Uterus (tissue), 4 donors: ENCODE results near the gene GSK3B. TPM values are rescaled to one million over a fixed set of nuclear protein-coding genes. Genes with fewer than 3 reads are reported as not detected.
"Not testable (repeated sequence)": the region's sequence is repeated elsewhere in the genome, so short reads cannot be mapped to it uniquely, and the experiment has no call there.

Source experiments
- DNase-seq, 2 donors: peaks; one replicate each; pipeline ENCODE4 v3.0.0-alpha.2; 2019 to 2020
- H3K27ac ChIP-seq, 2 donors: fragments of 200-600 bp; sonication (generic); 1 replicate in 1 of 2; 2 replicates in 1 of 2; pipeline ENCODE4 v1.5.1; 2016 to 2018
- H3K27me3 ChIP-seq, 2 donors: fragments of 200-600 bp; sonication (generic); one replicate each; pipeline ENCODE4 v1.5.1; 2018 to 2019; ENCODE audit warnings: control low read depth in 1 of 2
- H3K36me3 ChIP-seq, 2 donors: fragments of 200-600 bp; sonication (generic); one replicate each; pipeline ENCODE4 v1.5.1; 2019; ENCODE audit warnings: control low read depth in 1 of 2
- H3K4me1 ChIP-seq, 2 donors: fragments of 200-600 bp; sonication (generic); one replicate each; pipeline ENCODE4 v1.5.1; 2018 to 2019; ENCODE audit warnings: control low read depth in 1 of 2
- H3K4me3 ChIP-seq, 2 donors: fragments of 200-600 bp; sonication (generic); 1 replicate in 1 of 2; 2 replicates in 1 of 2; pipeline ENCODE4 v1.5.1; 2018 to 2019; ENCODE audit warnings: mild to moderate bottlenecking in 1 of 2
- H3K9me3 ChIP-seq, 2 donors: fragments of 200-600 bp; sonication (generic); one replicate each; pipeline ENCODE4 v1.5.1; 2019; ENCODE audit warnings: control low read depth in 1 of 2
- POLR2A ChIP-seq, 2 donors: fragments of 450-650 bp; IDR thresholded peaks; one replicate each; pipeline ENCODE4 v1.6.1; 2016; ENCODE audit warnings: antibody characterized with exemption in 2 of 2, mild to moderate bottlenecking in 1 of 2, moderate library complexity in 1 of 2
- intact Hi-C: fragments of 100-400 bp; cut with DNase I; formaldehyde crosslinking; loops from one replicate; pipeline ENCODE4 v1.15.1; 2023; ENCODE audit warnings: low total_unique reads
- total RNA-seq, 4 donors: library from RNA; depleted of rRNA in 3 of 4; stranded (reverse); fragments of >200 nt in 3 of 4; gene quantifications; one replicate each; pipeline versions ENCODE4 v1.1.0 to v1.2.4, GENCODE V29; 2014 to 2023
- TF ChIP-seq, protein P1 (sequence below), 4 experiments: fragments of 200-600 bp in 2 of 4; fragments of 450-650 bp in 2 of 4; sonication (generic) in 2 of 4; IDR thresholded peaks; one replicate each; pipeline ENCODE4 v1.5.1; 2016 to 2019; ENCODE audit warnings: antibody characterized with exemption in 4 of 4, mild to moderate bottlenecking in 2 of 4, moderate library complexity in 1 of 4
- donor health status: DM: yes; HTN: yes; CAD: no.

The GSK3B gene
- total RNA-seq, 4 donors from 2014 or later: 13.5 to 53.8 (median 31.3) TPM

DNA sequence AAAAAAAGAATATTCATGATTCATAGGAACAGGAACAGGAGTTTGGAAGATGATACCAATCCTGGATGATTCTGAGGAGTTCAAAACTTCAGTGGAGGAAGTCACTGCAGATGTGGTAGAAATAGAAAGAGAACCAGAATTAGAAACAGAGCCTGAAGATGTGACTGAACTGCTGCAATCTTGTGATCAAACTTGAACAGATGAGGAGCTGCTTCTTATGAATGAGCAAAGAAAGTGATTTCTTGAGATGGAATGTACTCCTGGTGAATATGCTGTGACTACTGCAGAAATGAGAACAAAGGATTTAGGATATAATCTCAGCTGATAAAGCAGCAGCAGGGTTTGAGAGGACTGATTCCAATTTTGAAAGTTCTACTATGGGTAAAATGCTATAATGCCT, 72.7 kb downstream of the GSK3B start:
- peaks cover 0 to 4% of the 10 kb centered on the region in 2 donors for H3K4me1 ChIP-seq
- H3K27me3 ChIP-seq: no peaks in the 10 kb centered on the region
- no peaks in the 10 kb centered on the region for H3K36me3 ChIP-seq
- no peaks in the 10 kb centered on the region for H3K9me3 ChIP-seq
- DNase-seq: no peak
- H3K27ac ChIP-seq: no peak overlapping the region
- TF ChIP-seq, protein P1, sequence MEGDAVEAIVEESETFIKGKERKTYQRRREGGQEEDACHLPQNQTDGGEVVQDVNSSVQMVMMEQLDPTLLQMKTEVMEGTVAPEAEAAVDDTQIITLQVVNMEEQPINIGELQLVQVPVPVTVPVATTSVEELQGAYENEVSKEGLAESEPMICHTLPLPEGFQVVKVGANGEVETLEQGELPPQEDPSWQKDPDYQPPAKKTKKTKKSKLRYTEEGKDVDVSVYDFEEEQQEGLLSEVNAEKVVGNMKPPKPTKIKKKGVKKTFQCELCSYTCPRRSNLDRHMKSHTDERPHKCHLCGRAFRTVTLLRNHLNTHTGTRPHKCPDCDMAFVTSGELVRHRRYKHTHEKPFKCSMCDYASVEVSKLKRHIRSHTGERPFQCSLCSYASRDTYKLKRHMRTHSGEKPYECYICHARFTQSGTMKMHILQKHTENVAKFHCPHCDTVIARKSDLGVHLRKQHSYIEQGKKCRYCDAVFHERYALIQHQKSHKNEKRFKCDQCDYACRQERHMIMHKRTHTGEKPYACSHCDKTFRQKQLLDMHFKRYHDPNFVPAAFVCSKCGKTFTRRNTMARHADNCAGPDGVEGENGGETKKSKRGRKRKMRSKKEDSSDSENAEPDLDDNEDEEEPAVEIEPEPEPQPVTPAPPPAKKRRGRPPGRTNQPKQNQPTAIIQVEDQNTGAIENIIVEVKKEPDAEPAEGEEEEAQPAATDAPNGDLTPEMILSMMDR (IDR thresholded peaks at IDR 0.05): no peak
- no peak for TF ChIP-seq POLR2A (IDR thresholded peaks at IDR 0.05)
- intact Hi-C loops: no loop called here
- H3K4me3 ChIP-seq: no peak overlapping the region

DNA sequence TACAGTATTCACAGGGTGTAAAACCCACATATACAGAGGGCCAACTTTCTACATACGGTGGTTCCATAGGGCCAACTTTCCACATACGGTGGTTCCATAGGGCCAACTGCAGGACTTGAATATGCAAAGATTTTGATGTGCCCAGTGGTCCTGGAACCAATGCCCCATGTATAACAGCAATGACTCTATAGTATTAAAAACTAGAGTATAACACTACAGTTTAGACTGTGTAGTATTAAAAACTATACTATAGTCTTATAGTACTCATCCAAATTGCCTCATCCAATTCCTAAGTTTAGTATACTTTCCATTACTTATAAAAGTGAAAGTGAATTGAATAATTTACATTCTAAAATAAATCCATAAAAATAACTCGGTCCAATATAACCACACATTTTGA, 75.9 kb downstream of the GSK3B start:
- intact Hi-C loops: no loop called here
- TF ChIP-seq POLR2A (IDR thresholded peaks at IDR 0.05): no peak
- TF ChIP-seq, protein P1 (IDR thresholded peaks at IDR 0.05): no peak
- Histone ChIP-seq H3K36me3 (no peaks in the 10 kb centered on the region), H3K4me1 (peaks cover 0 to 4% of the 10 kb centered on the region in 2 donors), H3K4me3 (no peak overlapping the region), H3K9me3 (no peaks in the 10 kb centered on the region), H3K27ac (no peak overlapping the region), H3K27me3 (no peaks in the 10 kb centered on the region)
- no peak for DNase-seq

DNA sequence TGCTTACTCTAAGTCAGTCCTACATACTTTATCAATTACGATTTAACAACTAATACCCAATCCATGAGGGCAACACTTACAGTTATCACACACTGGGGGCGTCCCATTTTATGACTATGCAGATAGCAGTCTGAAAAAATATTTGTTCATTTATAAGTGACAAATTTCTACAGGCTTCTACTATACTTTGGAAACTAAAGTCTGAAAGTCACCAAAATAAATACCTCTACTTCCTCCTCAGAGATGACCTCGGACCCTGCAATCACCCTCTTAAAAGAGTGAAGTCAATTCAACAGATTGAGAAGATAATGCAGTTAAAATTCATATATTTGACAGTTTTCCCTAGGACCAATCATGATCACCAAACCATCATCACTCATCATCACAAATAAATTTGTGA, 76.6 kb downstream of the GSK3B start:
- Histone ChIP-seq H3K9me3 (no peaks in the 10 kb centered on the region), H3K27ac (no peak overlapping the region), H3K36me3 (no peaks in the 10 kb centered on the region), H3K4me3 (no peak overlapping the region), H3K27me3 (no peaks in the 10 kb centered on the region), H3K4me1 (peaks cover 0 to 4% of the 10 kb centered on the region in 2 donors)
- TF ChIP-seq, protein P1 (IDR thresholded peaks at IDR 0.05): no peak
- TF ChIP-seq POLR2A (IDR thresholded peaks at IDR 0.05): no peak
- intact Hi-C loops: no loop called here
- DNase-seq: no peak

DNA sequence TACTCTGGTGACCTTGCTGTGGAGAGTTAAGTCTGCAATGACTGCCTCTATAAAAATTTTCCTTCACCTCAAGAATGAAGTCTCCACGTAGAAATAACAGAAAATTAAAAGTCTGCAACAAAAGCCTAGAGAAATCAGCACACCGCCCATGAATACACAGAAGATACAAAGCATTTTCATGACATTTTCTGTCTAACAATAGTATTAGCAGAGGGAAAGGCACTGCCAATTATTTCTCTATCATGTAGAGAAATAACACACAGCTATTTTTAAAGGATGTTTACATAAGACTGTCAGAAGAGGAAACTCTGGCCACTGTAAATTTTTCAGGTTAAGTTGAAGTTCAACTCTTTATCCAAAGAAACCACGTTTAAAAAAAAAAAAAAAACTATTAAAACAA, 80.8 kb downstream of the GSK3B start:
- TF ChIP-seq POLR2A (IDR thresholded peaks at IDR 0.05): no peak
- Histone ChIP-seq H3K9me3 (no peaks in the 10 kb centered on the region), H3K4me3 (no peak overlapping the region), H3K27ac (no peak overlapping the region), H3K4me1 (peaks cover 0 to 1% of the 10 kb centered on the region in 2 donors), H3K36me3 (no peaks in the 10 kb centered on the region), H3K27me3 (no peaks in the 10 kb centered on the region)
- DNase-seq: no peak
- intact Hi-C loops: no loop called here

DNA sequence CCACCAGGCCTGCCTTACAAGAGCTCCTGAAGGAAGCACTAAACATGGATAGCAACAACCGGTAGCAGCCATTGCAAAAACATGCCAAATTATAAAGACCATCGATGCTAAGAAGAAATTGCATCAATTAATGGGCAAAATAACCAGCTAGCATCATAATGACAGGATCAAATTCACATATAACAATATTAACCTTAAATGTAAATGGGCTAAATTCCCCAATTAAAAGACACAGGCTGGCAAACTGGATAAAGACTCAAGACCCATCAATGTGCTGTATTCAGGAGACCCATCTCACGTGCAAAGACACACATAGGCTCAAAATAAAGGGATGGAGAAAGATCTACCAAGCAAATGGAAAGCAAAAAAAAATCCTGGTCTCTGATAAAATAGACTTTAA, 88.5 kb downstream of the GSK3B start:
- H3K9me3 ChIP-seq, intact Hi-C loops, H3K27ac ChIP-seq, H3K27me3 ChIP-seq, DNase-seq, H3K36me3 ChIP-seq, H3K4me1 ChIP-seq, H3K4me3 ChIP-seq: not testable (repeated sequence)

DNA sequence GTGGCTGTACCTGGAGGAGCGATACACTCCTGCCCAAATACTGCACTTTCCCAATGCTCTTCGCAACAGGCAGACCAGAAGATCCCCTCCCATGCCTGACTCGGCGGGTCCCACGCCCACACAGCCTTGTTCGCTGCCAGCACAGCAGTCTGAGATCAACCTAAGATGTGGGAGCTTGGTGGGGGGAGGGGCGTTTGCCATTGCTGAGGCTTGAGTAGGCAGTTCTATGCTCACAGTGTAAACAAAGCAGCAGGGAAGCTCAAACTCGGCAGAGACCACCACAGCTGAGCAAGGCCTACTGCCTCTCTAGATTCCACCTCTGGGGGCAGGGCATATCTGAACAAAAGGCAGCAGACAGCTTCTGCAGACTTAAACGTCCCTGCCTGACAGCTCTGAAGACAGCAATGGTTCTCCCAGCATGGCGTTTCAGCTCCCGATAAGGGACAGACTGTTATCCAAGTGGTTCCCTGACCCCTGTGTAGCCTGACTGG, 90.2 kb downstream of the GSK3B start:
- H3K9me3 ChIP-seq, intact Hi-C loops: not testable (repeated sequence)

DNA sequence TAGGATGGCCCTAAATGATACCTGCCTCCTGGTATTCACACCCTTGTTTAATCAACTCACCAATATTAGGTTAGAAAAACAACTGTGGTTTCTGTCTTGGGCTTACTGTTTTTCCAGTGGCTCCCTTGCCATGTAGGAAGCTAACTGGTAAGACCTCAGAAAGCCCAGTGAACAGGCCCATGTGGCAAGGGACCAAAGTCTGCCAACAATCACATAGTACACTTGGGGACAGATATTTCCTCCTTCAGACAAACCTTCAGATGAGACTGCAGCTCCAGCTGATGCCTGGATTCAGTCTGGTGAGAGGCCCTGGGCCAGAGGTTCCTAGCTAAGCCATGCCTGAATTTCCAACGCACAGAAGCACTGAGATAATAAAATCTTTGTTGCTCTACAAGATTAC, 96.1 kb downstream of the GSK3B start:
- H3K4me3 ChIP-seq: no peak overlapping the region
- no peak overlapping the region for H3K27ac ChIP-seq
- no peaks in the 10 kb centered on the region for H3K9me3 ChIP-seq
- intact Hi-C loops: no loop called here
- no peaks in the 10 kb centered on the region for H3K36me3 ChIP-seq
- H3K27me3 ChIP-seq: no peaks in the 10 kb centered on the region
- no peak for TF ChIP-seq POLR2A (IDR thresholded peaks at IDR 0.05)
- TF ChIP-seq, protein P1 (IDR thresholded peaks at IDR 0.05): no peak
- no peak for DNase-seq
- no peaks in the 10 kb centered on the region for H3K4me1 ChIP-seq

More for the DNA sequence above, 90.2 kb downstream of the GSK3B start:
- H3K27me3 ChIP-seq, H3K27ac ChIP-seq, DNase-seq, H3K4me1 ChIP-seq, H3K4me3 ChIP-seq, H3K36me3 ChIP-seq: not testable (repeated sequence)
